HepG2 (cell line): Measurements from ENCODE around the gene TEKT3. TPM values are rescaled to one million over a fixed set of nuclear protein-coding genes. Genes with fewer than 3 reads are reported as not detected.

Source experiments
- ATAC-seq: fragments of 200-7000 bp; cut with Tn5 transposase; 3 replicates; pipeline ENCODE4 v1.9.1; 2020; ENCODE audit warnings: mild to moderate bottlenecking, moderate library complexity
- BruUV-seq: library from RNA; stranded (reverse); fragments of 400-500 nt; replicated peaks from 2 replicates; lab custom pipeline; 2021; lab: Mats Ljungman, UMichigan
- CTCF ChIA-PET: fragments of 300-600 bp; formaldehyde crosslinking; extraction: SDS; loops from one replicate; lab custom pipeline; 2021; ENCODE audit warnings: low total read pairs, inconsistent platforms, low intra/inter-chr PET ratio; lab: Yijun Ruan, JAX
- POLR2A ChIA-PET: fragments of 350-600 bp; sonication (Branson Sonifier 250); formaldehyde crosslinking; loops from one replicate; lab custom pipeline; 2020; ENCODE audit warnings: antibody characterized with exemption, inconsistent platforms; lab: Yijun Ruan, JAX
- DNase-seq: peaks from one replicate; pipeline ENCODE4 v3.0.0-alpha.2; 2015; ENCODE audit warnings: low spot score
- FAIRE-seq: peaks from 3 replicates; lab custom pipeline; 2011; peaks lifted over from hg19 to GRCh38; lab: Jason Lieb, UNC
- H2AFZ ChIP-seq: one replicate; pipeline ENCODE4 v1.6.1; 2011; ENCODE audit warnings: low read length, inconsistent platforms
- H3K27ac ChIP-seq: fragments of 300-600 bp; 3 replicates; pipeline ENCODE4 v1.8.0; 2011; ENCODE audit warnings: mixed run types, mild to moderate bottlenecking, mixed read lengths, low read length, inconsistent platforms; ENCODE audit not compliant: insufficient read depth; ENCODE audit errors: extremely low read length
- H3K27me3 ChIP-seq, 2 experiments: fragments of 200-600 bp in 1 of 2; 2 replicates in 1 of 2; 3 replicates in 1 of 2; pipeline versions ENCODE4 v1.6.0 to v1.8.0; 2011; ENCODE audit warnings: low read length in 2 of 2, mild to moderate bottlenecking in 2 of 2, moderate library complexity in 2 of 2, inconsistent platforms in 1 of 2; ENCODE audit not compliant: insufficient read depth in 2 of 2, control insufficient read depth in 1 of 2
- H3K36me3 ChIP-seq, 2 experiments: fragments of 200-600 bp in 1 of 2; replicated peaks in 1 of 2; 2 replicates in 1 of 2; 3 replicates in 1 of 2; pipeline versions ENCODE4 v1.5.1 to v1.8.0; 2011; ENCODE audit warnings: low read length in 2 of 2, inconsistent platforms in 1 of 2; ENCODE audit not compliant: insufficient read depth in 2 of 2, control insufficient read depth in 1 of 2
- H3K4me1 ChIP-seq: 2 replicates; pipeline ENCODE4 v1.5.1; 2012; ENCODE audit warnings: low read length, inconsistent platforms; ENCODE audit not compliant: insufficient read depth
- H3K4me2 ChIP-seq: 2 replicates; pipeline ENCODE4 v1.6.0; 2011; ENCODE audit warnings: low read depth, low read length, inconsistent platforms
- H3K4me3 ChIP-seq, 3 experiments: fragments of 200-600 bp in 1 of 3; sonication (generic), shearing (Covaris generic) in 1 of 3; replicated peaks in 1 of 3; 2 replicates each; pipeline ENCODE4 v1.5.1; 2011 to 2016; ENCODE audit warnings: low read length in 3 of 3, inconsistent platforms in 2 of 3, low read depth in 2 of 3, mild to moderate bottlenecking in 2 of 3, control low read depth in 1 of 3, mixed read lengths in 1 of 3; ENCODE audit not compliant: insufficient read depth in 1 of 3
- H3K79me2 ChIP-seq: one replicate; pipeline ENCODE4 v1.6.1; 2011; ENCODE audit warnings: low read length, inconsistent platforms; ENCODE audit not compliant: insufficient read depth
- H3K9ac ChIP-seq: 2 replicates; pipeline ENCODE4 v1.6.0; 2011; ENCODE audit warnings: mild to moderate bottlenecking, low read depth, low read length, inconsistent platforms; ENCODE audit not compliant: insufficient read depth
- H3K9me3 ChIP-seq: 2 replicates; pipeline ENCODE4 v1.5.1; 2012; ENCODE audit warnings: mild to moderate bottlenecking, low read length
- H4K20me1 ChIP-seq: 2 replicates; pipeline ENCODE4 v1.6.0; 2011; ENCODE audit warnings: inconsistent platforms, mild to moderate bottlenecking, low read length, moderate library complexity; ENCODE audit not compliant: insufficient read depth
- BORCS8-MEF2B ChIP-seq: sonication (generic); formaldehyde crosslinking; IDR thresholded peaks from 2 replicates; pipeline ENCODE4 v1.8.0; 2022; ENCODE audit warnings: mild to moderate bottlenecking, missing genetic modification reagents
- EP300 ChIP-seq, 3 experiments: sonication (generic) in 1 of 3; formaldehyde crosslinking in 1 of 3; IDR thresholded peaks; 2 replicates each; pipeline versions ENCODE4 v1.5.1 to v1.6.1; 2011 to 2020; ENCODE audit warnings: low read depth in 2 of 3, low read length in 2 of 3, borderline replicate concordance in 1 of 3, improper control_type of control experiment in 1 of 3, mild to moderate bottlenecking in 1 of 3, missing genetic modification reagents in 1 of 3, moderate library complexity in 1 of 3
- RBAK ChIP-seq: sonication (generic); formaldehyde crosslinking; IDR thresholded peaks from 2 replicates; pipeline ENCODE4 v1.5.1; 2020; ENCODE audit warnings: mild to moderate bottlenecking, missing genetic modification reagents
- ZC3H13 ChIP-seq: sonication (generic); formaldehyde crosslinking; IDR thresholded peaks from 2 replicates; pipeline ENCODE4 v1.8.1; 2023; ENCODE audit warnings: mild to moderate bottlenecking, missing genetic modification reagents, moderate library complexity
- ZC3H4 ChIP-seq: sonication (generic); formaldehyde crosslinking; IDR thresholded peaks from 2 replicates; pipeline ENCODE4 v1.4.0; 2020; ENCODE audit warnings: missing genetic modification reagents, borderline replicate concordance
- ZFY ChIP-seq: sonication (generic); formaldehyde crosslinking; IDR thresholded peaks from 2 replicates; pipeline ENCODE4 v1.4.0; 2020; ENCODE audit warnings: missing genetic modification reagents
- ZNF235 ChIP-seq: sonication (generic); formaldehyde crosslinking; IDR thresholded peaks from 2 replicates; pipeline ENCODE4 v1.8.1; 2023; ENCODE audit warnings: mild to moderate bottlenecking, missing genetic modification reagents, borderline replicate concordance
- ZNF788 ChIP-seq: sonication (generic); formaldehyde crosslinking; IDR thresholded peaks from 2 replicates; pipeline ENCODE4 v1.5.0; 2020; ENCODE audit warnings: mild to moderate bottlenecking, missing genetic modification reagents, borderline replicate concordance
- ZNF891 ChIP-seq: sonication (generic); formaldehyde crosslinking; IDR thresholded peaks from 2 replicates; pipeline ENCODE4 v1.5.0; 2020; ENCODE audit warnings: mild to moderate bottlenecking, missing genetic modification reagents
- WGBS: methylation state at CpG from one replicate; pipeline ENCODE4 v1.1.6; 2017; ENCODE audit warnings: low lambda C conversion rate; 5-methylcytosine and 5-hydroxymethylcytosine counted together
- in situ Hi-C: cut with HindIII; loops from 2 replicates; pipeline ENCODE4 v1.10.0; 2017; ENCODE audit warnings: low pct_unique_long_range_greater_than_20kb; ENCODE audit not compliant: extremely low pct_ligation_motif_present
- intact Hi-C: fragments of 100-400 bp; cut with micrococcal nuclease; formaldehyde crosslinking; loops from one replicate; pipeline ENCODE4 v1.10.0; 2022; ENCODE audit not compliant: unreplicated experiment
- polyA plus RNA-seq, 8 experiments: library from polyadenylated mRNA; depleted of rRNA in 3 of 8; stranded (reverse) in 7 of 8; unstranded in 1 of 8; fragments of >200 nt; fragmentation: Illumina TruSeq in 4 of 8; extraction: Trizol in 4 of 8; gene quantifications; 2 replicates each; pipeline versions ENCODE4 v1.2.1 to v1.2.3, GENCODE V29; 2011 to 2016; ENCODE audit warnings: low read depth in 4 of 8, missing spikeins in 1 of 8, mixed read lengths in 1 of 8; ENCODE audit not compliant: insufficient read depth in 1 of 8
- total RNA-seq, 5 experiments: library from RNA; depleted of rRNA; stranded (reverse); fragments of >200 nt; fragmentation: Illumina TruSeq; extraction: Trizol; gene quantifications; 2 replicates each; pipeline ENCODE4 v1.2.3, GENCODE V29; 2016; ENCODE audit warnings: low read depth in 1 of 5
- TF ChIP-seq, protein P1 (sequence below): sonication (generic); formaldehyde crosslinking; IDR thresholded peaks from 2 replicates; pipeline ENCODE4 v1.5.0; 2020; ENCODE audit warnings: mild to moderate bottlenecking, missing genetic modification reagents, borderline replicate concordance
- TF ChIP-seq, protein P2 (sequence below): sonication (generic); formaldehyde crosslinking; IDR thresholded peaks from 2 replicates; pipeline ENCODE4 v1.5.0; 2020; ENCODE audit warnings: missing genetic modification reagents, mild to moderate bottlenecking, borderline replicate concordance
- TF ChIP-seq, protein P3 (sequence below): IDR thresholded peaks from 2 replicates; pipeline ENCODE4 v1.4.0; 2020; ENCODE audit warnings: mild to moderate bottlenecking, missing genetic modification reagents
- TF ChIP-seq, protein P4 (sequence below): sonication (generic); formaldehyde crosslinking; IDR thresholded peaks from 2 replicates; pipeline ENCODE4 v1.5.1; 2020; ENCODE audit warnings: missing genetic modification reagents, mild to moderate bottlenecking, borderline replicate concordance

The TEKT3 gene
- total and polyA plus RNA-seq, 2 of the 13 experiments (the other 11 are each of a cell fraction or from before 2014, with no cell fraction given) = 0.58 to 0.82 TPM

DNA sequence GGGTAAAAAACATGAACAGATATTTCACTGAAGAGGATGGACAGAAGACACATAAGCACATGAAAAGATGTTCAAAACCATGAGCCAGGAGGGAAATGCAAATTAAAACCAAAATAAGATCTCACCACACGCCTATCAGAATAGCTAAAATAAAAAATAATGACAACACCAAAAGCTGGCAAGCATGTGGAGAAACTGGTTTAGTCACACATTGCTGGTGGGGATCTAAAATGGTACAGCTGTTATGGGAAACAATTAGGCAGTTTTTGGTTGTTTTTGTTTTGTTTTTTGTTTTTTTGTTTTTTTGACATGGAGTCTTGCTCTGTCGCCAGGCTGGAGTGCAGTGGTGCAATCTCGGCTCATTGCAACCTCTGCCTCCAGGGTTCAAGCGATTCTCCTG is 44.7 kb upstream of the TEKT3 start:
- intact Hi-C loops (no loop called here), in situ Hi-C loops (no loop called here)
- no peaks in the 10 kb centered on the region for H3K36me3 ChIP-seq
- CTCF ChIA-PET = no interaction called here
- ATAC-seq = no peak
- FAIRE-seq = no peak
- H3K4me2 ChIP-seq = no peak overlapping the region
- BruUV-seq = no TSS peak
- no peak overlapping the region for H3K27ac ChIP-seq
- H3K27me3 ChIP-seq = no peaks in the 10 kb centered on the region
- H4K20me1 ChIP-seq = no peaks in the 10 kb centered on the region
- no peaks in the 10 kb centered on the region for H3K9me3 ChIP-seq
- WGBS = 65% methylated on average over 4 of the region's 4 CpGs
- DNase-seq = no peak
- H2AFZ ChIP-seq = no peak overlapping the region
- no peaks in the 10 kb centered on the region for H3K4me1 ChIP-seq
- no peak overlapping the region for H3K4me3 ChIP-seq
- no peak overlapping the region for H3K9ac ChIP-seq
- no peaks in the 10 kb centered on the region for H3K79me2 ChIP-seq
- POLR2A ChIA-PET = no interaction called here
- TF ChIP-seq, protein P1, sequence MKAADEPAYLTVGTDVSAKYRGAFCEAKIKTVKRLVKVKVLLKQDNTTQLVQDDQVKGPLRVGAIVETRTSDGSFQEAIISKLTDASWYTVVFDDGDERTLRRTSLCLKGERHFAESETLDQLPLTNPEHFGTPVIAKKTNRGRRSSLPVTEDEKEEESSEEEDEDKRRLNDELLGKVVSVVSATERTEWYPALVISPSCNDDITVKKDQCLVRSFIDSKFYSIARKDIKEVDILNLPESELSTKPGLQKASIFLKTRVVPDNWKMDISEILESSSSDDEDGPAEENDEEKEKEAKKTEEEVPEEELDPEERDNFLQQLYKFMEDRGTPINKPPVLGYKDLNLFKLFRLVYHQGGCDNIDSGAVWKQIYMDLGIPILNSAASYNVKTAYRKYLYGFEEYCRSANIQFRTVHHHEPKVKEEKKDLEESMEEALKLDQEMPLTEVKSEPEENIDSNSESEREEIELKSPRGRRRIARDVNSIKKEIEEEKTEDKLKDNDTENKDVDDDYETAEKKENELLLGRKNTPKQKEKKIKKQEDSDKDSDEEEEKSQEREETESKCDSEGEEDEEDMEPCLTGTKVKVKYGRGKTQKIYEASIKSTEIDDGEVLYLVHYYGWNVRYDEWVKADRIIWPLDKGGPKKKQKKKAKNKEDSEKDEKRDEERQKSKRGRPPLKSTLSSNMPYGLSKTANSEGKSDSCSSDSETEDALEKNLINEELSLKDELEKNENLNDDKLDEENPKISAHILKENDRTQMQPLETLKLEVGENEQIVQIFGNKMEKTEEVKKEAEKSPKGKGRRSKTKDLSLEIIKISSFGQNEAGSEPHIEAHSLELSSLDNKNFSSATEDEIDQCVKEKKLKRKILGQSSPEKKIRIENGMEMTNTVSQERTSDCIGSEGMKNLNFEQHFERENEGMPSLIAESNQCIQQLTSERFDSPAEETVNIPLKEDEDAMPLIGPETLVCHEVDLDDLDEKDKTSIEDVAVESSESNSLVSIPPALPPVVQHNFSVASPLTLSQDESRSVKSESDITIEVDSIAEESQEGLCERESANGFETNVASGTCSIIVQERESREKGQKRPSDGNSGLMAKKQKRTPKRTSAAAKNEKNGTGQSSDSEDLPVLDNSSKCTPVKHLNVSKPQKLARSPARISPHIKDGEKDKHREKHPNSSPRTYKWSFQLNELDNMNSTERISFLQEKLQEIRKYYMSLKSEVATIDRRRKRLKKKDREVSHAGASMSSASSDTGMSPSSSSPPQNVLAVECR = no peak
- TF ChIP-seq ZFY (CRISPR knock-in tag) = no peak
- TF ChIP-seq EP300 (IDR thresholded peaks at IDR 0.05; ENCODE audit: low read depth in 2 of 2, low read length in 2 of 2) = no peak
- no peak for TF ChIP-seq EP300 (CRISPR knock-in tag; IDR thresholded peaks at IDR 0.05; ENCODE audit: borderline replicate concordance)
- TF ChIP-seq RBAK = no peak
- TF ChIP-seq ZNF235 (CRISPR knock-in tag) = no peak
- TF ChIP-seq ZNF891 (CRISPR knock-in tag) = no peak
- TF ChIP-seq, protein P2, sequence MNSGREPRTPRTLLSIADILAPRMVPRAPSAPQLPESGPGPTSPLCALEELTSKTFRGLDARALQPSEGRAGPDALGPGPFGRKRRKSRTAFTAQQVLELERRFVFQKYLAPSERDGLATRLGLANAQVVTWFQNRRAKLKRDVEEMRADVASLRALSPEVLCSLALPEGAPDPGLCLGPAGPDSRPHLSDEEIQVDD (CRISPR knock-in tag) = no peak
- no peak for TF ChIP-seq ZC3H4 (CRISPR knock-in tag)
- TF ChIP-seq, protein P3, sequence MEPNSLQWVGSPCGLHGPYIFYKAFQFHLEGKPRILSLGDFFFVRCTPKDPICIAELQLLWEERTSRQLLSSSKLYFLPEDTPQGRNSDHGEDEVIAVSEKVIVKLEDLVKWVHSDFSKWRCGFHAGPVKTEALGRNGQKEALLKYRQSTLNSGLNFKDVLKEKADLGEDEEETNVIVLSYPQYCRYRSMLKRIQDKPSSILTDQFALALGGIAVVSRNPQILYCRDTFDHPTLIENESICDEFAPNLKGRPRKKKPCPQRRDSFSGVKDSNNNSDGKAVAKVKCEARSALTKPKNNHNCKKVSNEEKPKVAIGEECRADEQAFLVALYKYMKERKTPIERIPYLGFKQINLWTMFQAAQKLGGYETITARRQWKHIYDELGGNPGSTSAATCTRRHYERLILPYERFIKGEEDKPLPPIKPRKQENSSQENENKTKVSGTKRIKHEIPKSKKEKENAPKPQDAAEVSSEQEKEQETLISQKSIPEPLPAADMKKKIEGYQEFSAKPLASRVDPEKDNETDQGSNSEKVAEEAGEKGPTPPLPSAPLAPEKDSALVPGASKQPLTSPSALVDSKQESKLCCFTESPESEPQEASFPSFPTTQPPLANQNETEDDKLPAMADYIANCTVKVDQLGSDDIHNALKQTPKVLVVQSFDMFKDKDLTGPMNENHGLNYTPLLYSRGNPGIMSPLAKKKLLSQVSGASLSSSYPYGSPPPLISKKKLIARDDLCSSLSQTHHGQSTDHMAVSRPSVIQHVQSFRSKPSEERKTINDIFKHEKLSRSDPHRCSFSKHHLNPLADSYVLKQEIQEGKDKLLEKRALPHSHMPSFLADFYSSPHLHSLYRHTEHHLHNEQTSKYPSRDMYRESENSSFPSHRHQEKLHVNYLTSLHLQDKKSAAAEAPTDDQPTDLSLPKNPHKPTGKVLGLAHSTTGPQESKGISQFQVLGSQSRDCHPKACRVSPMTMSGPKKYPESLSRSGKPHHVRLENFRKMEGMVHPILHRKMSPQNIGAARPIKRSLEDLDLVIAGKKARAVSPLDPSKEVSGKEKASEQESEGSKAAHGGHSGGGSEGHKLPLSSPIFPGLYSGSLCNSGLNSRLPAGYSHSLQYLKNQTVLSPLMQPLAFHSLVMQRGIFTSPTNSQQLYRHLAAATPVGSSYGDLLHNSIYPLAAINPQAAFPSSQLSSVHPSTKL (CRISPR knock-in tag) = no peak
- no peak for TF ChIP-seq ZNF788 (CRISPR knock-in tag)
- no peak for TF ChIP-seq BORCS8-MEF2B
- no peak for TF ChIP-seq ZC3H13
- TF ChIP-seq, protein P4, sequence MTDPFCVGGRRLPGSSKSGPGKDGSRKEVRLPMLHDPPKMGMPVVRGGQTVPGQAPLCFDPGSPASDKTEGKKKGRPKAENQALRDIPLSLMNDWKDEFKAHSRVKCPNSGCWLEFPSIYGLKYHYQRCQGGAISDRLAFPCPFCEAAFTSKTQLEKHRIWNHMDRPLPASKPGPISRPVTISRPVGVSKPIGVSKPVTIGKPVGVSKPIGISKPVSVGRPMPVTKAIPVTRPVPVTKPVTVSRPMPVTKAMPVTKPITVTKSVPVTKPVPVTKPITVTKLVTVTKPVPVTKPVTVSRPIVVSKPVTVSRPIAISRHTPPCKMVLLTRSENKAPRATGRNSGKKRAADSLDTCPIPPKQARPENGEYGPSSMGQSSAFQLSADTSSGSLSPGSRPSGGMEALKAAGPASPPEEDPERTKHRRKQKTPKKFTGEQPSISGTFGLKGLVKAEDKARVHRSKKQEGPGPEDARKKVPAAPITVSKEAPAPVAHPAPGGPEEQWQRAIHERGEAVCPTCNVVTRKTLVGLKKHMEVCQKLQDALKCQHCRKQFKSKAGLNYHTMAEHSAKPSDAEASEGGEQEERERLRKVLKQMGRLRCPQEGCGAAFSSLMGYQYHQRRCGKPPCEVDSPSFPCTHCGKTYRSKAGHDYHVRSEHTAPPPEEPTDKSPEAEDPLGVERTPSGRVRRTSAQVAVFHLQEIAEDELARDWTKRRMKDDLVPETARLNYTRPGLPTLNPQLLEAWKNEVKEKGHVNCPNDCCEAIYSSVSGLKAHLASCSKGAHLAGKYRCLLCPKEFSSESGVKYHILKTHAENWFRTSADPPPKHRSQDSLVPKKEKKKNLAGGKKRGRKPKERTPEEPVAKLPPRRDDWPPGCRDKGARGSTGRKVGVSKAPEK = no peak
